Thyroid gland (tissue), 4 donors: ENCODE measurements around the gene SCAPER.
"Not testable (repeated sequence)": the region's sequence is repeated elsewhere in the genome, so short reads cannot be mapped to it uniquely, and the experiment has no call there.

Experiments
- CTCF ChIP-seq, 6 experiments: fragments of 200-600 bp in 3 of 6; fragments of 450-650 bp in 3 of 6; sonication (generic) in 3 of 6; IDR thresholded peaks; one replicate each; pipeline ENCODE4 v1.5.1; 2016 to 2019; ENCODE audit warnings: antibody characterized with exemption in 6 of 6, mild to moderate bottlenecking in 2 of 6, inconsistent platforms in 1 of 6, moderate library complexity in 1 of 6
- POLR2A ChIP-seq, 2 donors: fragments of 450-650 bp; IDR thresholded peaks; one replicate each; pipeline ENCODE4 v1.6.1; 2017; ENCODE audit warnings: antibody characterized with exemption in 2 of 2, mild to moderate bottlenecking in 2 of 2, moderate library complexity in 1 of 2

DNA sequence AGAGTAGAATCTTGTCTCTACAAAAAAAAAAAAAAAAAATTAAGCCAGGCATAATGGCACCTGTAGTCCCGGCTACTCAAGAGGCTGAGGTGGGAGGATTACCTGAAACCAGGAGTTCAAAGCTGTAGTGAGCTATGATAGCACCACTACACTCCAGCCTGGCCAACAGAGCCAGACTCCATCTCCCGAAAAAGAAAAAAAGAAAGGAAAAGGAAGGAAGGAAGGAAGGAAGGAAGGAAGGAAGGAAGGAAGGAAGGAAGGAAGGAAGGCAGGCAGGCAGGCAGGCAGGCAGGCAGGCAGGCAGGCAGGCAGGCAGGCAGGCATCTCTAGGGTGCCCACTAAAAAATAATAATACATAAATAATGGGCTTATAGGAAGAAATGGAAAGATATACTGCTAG, 32.1 kb downstream of the SCAPER start:
- not testable (repeated sequence) for TF ChIP-seq CTCF, POLR2A (IDR thresholded peaks at IDR 0.05)
